HG02623 (cell line): ENCODE data around the gene SMARCD2.
"Not testable (repeated sequence)": the region's sequence is repeated elsewhere in the genome, so short reads cannot be mapped to it uniquely, and the experiment has no call there.

ENCODE experiments used
- ATAC-seq: cut with Tn5 transposase; IDR thresholded peaks from one replicate; pipeline ENCODE4 v1.9.1; 2021; ENCODE audit warnings: moderate library complexity; ENCODE audit not compliant: unreplicated experiment

The SMARCD2 gene

DNA sequence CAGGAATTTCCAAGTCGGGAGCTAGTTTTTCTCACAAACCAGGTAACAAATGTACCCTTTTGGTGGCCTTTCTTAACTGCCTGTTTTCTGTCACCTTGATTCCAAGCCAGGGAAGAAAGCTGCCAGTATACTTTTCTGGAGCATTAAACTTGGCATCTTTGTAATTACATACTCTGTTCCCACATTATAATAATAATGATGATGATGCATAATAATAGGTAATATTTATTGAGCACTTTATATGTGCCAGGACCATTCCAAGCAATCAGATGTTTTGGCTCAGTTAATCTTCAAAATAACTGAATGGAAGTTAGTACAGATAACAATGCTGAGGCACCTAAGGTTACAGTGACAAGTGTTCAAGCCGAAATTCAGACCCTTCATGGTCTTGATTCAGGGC is 26.4 kb downstream of the SMARCD2 start:
- no peak for ATAC-seq

DNA sequence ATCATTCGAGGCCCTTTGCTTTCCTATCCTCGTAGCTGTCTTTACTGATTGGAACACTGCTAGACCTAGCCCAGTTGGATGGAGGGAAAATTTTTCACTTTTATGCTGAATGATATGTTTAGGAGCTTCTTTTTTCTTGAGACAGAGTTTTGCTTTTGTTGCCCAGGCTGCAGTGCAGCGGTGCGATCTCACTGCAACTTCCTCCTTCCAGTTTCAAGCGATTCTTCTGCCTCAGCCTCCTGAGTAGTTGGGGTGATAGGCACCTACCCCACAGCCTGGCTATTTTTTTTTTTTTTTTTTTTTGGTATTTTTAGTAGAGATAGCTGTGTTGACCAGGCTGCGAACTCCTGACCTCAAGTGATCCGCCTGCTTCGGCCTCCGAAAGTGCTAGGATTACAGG is 32.5 kb downstream of the SMARCD2 start:
- ATAC-seq: no peak

DNA sequence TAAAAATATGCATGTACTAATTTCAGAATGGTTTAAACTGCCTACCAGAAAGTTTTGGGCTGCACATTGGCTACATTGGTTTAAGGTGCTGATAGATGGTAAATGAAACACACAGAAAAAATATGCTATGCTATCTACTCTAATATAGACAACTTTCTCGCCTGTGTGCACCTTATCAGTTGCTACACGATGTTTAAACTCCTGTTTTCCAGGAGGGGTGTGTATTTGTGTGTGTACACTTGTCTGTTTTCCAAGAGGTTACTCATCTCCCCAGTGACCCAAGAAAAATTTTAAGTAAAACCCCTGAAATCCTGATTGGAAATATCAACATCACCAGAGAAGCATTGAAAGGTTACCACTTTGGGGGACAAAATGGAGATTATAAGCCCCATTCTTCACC is 36.9 kb downstream of the SMARCD2 start:
- ATAC-seq: no peak

DNA sequence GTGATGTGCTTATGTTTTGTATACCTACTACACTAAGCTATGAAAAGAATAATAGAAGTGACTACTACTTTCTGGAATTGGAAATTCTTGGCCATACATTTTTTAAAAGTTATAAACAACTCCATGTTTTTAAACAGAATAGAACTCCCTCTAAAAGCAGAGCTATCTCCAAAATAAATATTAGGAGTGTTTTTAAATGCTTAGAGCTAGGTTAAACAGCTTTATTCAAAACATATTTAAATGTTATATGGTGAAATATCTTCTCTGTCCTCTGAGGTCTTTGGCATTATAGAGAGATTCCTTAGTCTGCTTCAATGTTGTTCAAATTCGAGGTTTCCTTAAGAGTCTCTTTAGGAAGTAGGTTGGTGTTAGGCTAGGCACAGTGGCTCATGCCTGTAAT is 38.2 kb downstream of the SMARCD2 start:
- ATAC-seq: no peak

DNA sequence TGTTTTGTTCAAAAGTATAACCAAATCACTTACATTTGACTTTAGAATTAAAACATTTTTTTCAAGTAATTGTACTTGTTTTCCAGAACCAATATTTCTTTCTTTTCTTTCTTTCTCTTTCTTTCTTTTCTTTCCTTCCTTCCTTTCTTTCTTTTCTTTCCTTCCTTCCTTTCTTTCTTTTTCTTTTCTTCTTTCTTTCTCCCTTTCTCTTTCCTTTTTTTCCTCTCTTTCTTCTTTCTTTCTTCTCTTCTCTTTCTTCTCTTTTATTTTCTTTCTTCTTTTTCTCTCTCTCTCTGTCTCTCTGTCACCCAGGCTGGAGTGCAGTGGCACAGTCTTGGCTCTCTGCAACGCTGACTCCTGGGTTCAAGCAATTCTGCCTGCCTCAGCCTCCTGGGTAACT is 41.7 kb downstream of the SMARCD2 start:
- no peak for ATAC-seq

DNA sequence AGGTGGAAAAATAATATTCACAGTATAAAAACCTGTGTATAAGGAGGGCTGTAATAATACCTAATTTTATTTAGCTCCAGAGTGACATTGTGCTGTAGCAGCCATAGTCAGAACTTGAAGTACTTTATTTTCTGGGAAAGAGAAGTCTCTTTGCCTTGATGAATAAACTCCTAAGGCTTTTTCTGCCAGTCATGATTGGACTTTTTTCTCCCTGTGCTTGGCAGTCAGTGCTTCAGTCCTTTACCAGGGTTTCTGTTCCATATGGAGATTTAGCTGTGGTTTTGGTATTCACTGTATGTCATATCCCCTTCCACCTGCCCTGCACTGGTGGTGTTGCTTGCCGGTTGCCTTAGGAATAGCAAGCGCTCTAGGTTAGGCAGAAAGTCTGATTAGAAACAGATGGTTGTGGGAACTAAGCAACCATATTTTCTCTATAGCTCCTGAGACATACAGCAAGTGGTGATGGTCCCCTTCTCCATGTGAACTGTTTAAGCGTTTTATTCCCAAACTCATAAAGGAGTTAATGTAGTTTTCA is 43.8 kb downstream of the SMARCD2 start:
- no peak for ATAC-seq

GRCh38 chr17:63796375-63796774 is 46.1 kb downstream of the SMARCD2 start:
- ATAC-seq: not testable (repeated sequence)

DNA sequence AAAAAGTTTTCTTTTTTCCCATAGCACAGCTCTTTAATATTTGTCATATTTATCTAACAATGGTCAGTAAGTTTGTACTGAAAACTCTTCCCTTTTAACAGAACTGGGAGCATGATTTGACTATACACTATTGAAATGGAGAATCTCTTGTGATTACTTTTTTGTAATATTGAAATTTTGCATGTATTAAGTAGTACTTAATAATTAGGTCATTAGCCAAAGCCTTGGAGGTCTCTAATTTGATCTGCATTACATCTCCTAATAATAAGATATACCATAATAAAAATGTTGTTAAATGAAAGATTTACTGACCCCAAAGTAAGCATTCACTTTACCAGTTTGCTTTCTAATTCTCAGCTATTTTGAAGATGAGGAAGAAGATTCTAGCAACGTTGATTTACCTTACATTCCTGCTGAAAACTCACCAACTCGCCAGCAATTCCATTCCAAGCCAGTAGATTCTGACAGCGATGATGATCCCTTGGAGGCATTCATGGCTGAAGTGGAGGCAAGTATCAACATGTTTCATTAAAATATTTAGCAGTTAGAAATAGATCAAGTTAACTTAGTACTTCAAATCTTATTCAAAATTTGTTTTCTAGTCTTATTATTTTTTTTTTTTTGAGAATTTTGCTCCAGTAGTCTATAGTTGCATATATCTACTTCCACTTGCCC is 50.3 kb downstream of the SMARCD2 start:
- no peak for ATAC-seq

DNA sequence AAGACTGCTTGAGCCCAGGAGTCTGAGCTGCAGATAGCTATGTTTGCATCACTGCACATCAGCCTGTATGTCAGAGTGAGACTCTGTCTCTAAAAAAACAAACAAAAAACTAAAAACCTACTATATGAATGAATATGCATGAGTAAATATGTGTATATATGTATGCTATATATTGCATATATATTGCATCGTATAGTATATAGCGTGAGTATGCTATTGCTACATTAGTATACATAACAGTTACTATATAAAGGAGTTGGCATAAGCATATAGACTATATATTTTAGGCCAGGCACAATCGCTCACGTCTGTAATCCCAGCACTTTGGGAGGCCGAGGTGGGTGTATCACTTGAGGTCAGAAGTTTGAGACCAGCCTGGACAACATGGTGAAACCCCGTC is 52.4 kb downstream of the SMARCD2 start:
- no peak for ATAC-seq

- ATAC-seq: no peak
These were observed 55.3 kb downstream of the SMARCD2 start for GRCh38 chr17:63786971-63787711.

DNA sequence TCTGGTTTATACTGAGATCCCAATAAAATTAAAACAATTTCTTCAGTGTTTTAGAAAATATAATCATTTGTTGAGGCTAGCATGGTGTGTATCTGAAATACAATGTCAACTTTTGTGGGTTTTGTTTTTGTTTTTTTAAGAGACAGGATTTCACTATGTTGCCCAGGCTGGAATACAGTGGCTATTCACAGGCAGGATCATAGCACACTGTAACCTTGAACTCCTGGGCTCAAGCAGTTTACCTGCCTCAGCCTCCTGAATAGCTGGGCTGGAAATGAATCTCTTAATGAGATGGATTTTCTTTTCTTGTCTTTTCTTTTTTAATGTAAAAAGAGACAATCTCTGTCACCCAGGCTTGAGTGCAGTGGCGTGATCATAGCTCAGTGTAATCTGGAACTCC is 56.4 kb downstream of the SMARCD2 start:
- no peak for ATAC-seq

GRCh38 chr17:63785556-63785955 is 56.9 kb downstream of the SMARCD2 start:
- no peak for ATAC-seq

DNA sequence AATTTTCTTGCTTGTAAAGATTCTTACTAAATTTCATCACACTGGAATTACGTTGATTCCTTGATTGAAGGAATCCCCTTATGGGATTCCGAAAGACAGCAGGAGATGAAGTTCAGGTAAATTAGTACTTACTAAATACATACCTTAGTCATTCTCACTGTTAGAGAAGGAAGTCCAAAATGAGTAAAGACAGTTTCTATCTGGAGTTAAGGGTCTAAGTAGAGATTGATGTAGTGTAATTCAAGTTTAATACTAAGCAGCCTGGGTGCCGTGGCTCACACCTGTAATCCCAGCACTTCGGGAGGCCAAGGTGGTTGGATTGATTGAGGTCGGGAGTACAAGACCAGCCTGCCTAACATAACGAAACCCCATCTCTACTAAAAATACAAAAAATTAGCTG is 59.0 kb downstream of the SMARCD2 start:
- ATAC-seq: no peak
